ENCODE results near the gene WBP2. TPM values are rescaled to one million over a fixed set of nuclear protein-coding genes. Genes with fewer than 3 reads are reported as not detected.
A peak's percentile ranks its signal among the peaks of the same experiment; 100 is the strongest.
"Not testable (repeated sequence)": the region's sequence is repeated elsewhere in the genome, so short reads cannot be mapped to it uniquely, and the experiment has no call there.

The WBP2 gene
- total RNA-seq, 1 donor from 2014 or later: 72.6 TPM

GRCh38 chr17:75864448-75864871 is 9.3 kb upstream of the WBP2 start:
- Histone ChIP-seq H3K36me3 (ENCODE audit: insufficient read depth, low read length) (no peaks in the 10 kb centered on the region), H3K27ac (ENCODE audit: low read depth, low read length) (no peak overlapping the region), H3K4me3 (ENCODE audit: insufficient read depth, low read depth, low read length) (peak overlapping the region; percentile 15), H3K4me1 (ENCODE audit: insufficient read depth, low read length) (peaks cover 13% of the 10 kb centered on the region), H4K20me1 (ENCODE audit: insufficient read depth, low read length) (no peaks in the 10 kb centered on the region), H3K27me3 (ENCODE audit: insufficient read depth, low read length) (no peaks in the 10 kb centered on the region), H3K9me3 (ENCODE audit: insufficient read depth, low read depth, low read length) (no peaks in the 10 kb centered on the region), H2AFZ (ENCODE audit: low read depth, low read length) (peak overlapping the region; percentile 23), H3K4me2 (ENCODE audit: low read length) (peak overlapping the region; percentile 45), H3K79me2 (ENCODE audit: insufficient read depth, low read length) (no peaks in the 10 kb centered on the region), H3K9ac (ENCODE audit: low read length) (peak overlapping the region; percentile 43)
- peaks cover 3% of the 10 kb centered on the region for H3K36me3 Mint-ChIP-seq (ENCODE audit: low read depth, unreplicated experiment)
- FAIRE-seq (no peak), DNase-seq (ENCODE audit: low read depth) (peak; percentile 49)
- peaks cover 2% of the 10 kb centered on the region for H3K4me1 Mint-ChIP-seq (ENCODE audit: low read depth, unreplicated experiment)
- H3K27me3 Mint-ChIP-seq (ENCODE audit: low read depth, unreplicated experiment): no peaks in the 10 kb centered on the region
- H3K9me3 Mint-ChIP-seq (ENCODE audit: unreplicated experiment): no peaks in the 10 kb centered on the region
- no peak for TF ChIP-seq EZH2 (IDR thresholded peaks at IDR 0.05; ENCODE audit: insufficient read depth, low read length)
- TF ChIP-seq, protein P1, sequence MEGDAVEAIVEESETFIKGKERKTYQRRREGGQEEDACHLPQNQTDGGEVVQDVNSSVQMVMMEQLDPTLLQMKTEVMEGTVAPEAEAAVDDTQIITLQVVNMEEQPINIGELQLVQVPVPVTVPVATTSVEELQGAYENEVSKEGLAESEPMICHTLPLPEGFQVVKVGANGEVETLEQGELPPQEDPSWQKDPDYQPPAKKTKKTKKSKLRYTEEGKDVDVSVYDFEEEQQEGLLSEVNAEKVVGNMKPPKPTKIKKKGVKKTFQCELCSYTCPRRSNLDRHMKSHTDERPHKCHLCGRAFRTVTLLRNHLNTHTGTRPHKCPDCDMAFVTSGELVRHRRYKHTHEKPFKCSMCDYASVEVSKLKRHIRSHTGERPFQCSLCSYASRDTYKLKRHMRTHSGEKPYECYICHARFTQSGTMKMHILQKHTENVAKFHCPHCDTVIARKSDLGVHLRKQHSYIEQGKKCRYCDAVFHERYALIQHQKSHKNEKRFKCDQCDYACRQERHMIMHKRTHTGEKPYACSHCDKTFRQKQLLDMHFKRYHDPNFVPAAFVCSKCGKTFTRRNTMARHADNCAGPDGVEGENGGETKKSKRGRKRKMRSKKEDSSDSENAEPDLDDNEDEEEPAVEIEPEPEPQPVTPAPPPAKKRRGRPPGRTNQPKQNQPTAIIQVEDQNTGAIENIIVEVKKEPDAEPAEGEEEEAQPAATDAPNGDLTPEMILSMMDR (IDR thresholded peaks at IDR 0.05; ENCODE audit: insufficient read depth, low read depth, low read length): no peak
- no peak overlapping the region for H3K27ac Mint-ChIP-seq (ENCODE audit: unreplicated experiment)
- H3K4me3 Mint-ChIP-seq (ENCODE audit: unreplicated experiment): no peak overlapping the region

- FAIRE-seq: no peak
- H3K9me3 Mint-ChIP-seq (ENCODE audit: unreplicated experiment): no peaks in the 10 kb centered on the region
- H3K4me3 Mint-ChIP-seq (ENCODE audit: unreplicated experiment): no peak overlapping the region
- H3K4me1 Mint-ChIP-seq (ENCODE audit: low read depth, unreplicated experiment): peaks cover 2% of the 10 kb centered on the region
- Histone ChIP-seq H3K79me2 (ENCODE audit: insufficient read depth, low read length) (no peaks in the 10 kb centered on the region), H3K27me3 (ENCODE audit: insufficient read depth, low read length) (no peaks in the 10 kb centered on the region), H2AFZ (ENCODE audit: low read depth, low read length) (no peak overlapping the region), H3K9me3 (ENCODE audit: insufficient read depth, low read depth, low read length) (no peaks in the 10 kb centered on the region), H4K20me1 (ENCODE audit: insufficient read depth, low read length) (no peaks in the 10 kb centered on the region), H3K27ac (ENCODE audit: low read depth, low read length) (no peak overlapping the region), H3K4me1 (ENCODE audit: insufficient read depth, low read length) (peaks cover 8% of the 10 kb centered on the region), H3K9ac (ENCODE audit: low read length) (no peak overlapping the region), H3K4me3 (ENCODE audit: insufficient read depth, low read depth, low read length) (no peak overlapping the region), H3K4me2 (ENCODE audit: low read length) (no peak overlapping the region), H3K36me3 (ENCODE audit: insufficient read depth, low read length) (no peaks in the 10 kb centered on the region)
- DNase-seq (ENCODE audit: low read depth): no peak
- TF ChIP-seq, protein P1 (IDR thresholded peaks at IDR 0.05; ENCODE audit: insufficient read depth, low read depth, low read length): no peak
- no peak for TF ChIP-seq EZH2 (IDR thresholded peaks at IDR 0.05; ENCODE audit: insufficient read depth, low read length)
- no peaks in the 10 kb centered on the region for H3K27me3 Mint-ChIP-seq (ENCODE audit: low read depth, unreplicated experiment)
- peak overlapping the region; percentile 81 for H3K27ac Mint-ChIP-seq (ENCODE audit: unreplicated experiment)
- peaks cover 3% of the 10 kb centered on the region for H3K36me3 Mint-ChIP-seq (ENCODE audit: low read depth, unreplicated experiment)
Observed at GRCh38 chr17:75861927-75862317, 6.8 kb upstream of the WBP2 start.

DNA sequence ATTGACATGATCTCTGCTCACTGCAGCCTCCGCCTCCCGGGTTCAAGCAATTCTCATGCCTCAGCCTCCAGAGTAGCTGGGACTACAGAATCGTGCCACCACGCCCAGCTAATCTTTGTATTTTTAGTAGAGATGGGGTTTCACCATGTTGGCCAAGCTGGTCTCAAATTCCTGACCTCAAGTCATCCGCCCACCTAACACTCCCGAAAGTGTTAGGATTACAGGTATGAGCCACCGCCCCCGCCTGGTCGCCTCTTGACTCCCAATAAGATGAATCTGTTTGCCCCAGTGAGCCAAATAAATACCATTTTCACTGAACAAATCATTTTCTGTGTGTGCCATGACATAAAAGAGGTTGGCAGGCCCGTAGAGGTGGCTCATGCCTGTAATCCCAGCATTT is 4.2 kb upstream of the WBP2 start:
- H3K36me3 ChIP-seq (ENCODE audit: insufficient read depth, low read length); H3K4me3 ChIP-seq (ENCODE audit: insufficient read depth, low read depth, low read length); H3K4me3 Mint-ChIP-seq (ENCODE audit: unreplicated experiment); H3K79me2 ChIP-seq (ENCODE audit: insufficient read depth, low read length); H3K4me1 Mint-ChIP-seq (ENCODE audit: low read depth, unreplicated experiment); H3K27me3 Mint-ChIP-seq (ENCODE audit: low read depth, unreplicated experiment); H3K9ac ChIP-seq (ENCODE audit: low read length); H2AFZ ChIP-seq (ENCODE audit: low read depth, low read length); H3K27ac ChIP-seq (ENCODE audit: low read depth, low read length); H3K27ac Mint-ChIP-seq (ENCODE audit: unreplicated experiment); DNase-seq (ENCODE audit: low read depth); H3K9me3 ChIP-seq (ENCODE audit: insufficient read depth, low read depth, low read length); H3K36me3 Mint-ChIP-seq (ENCODE audit: low read depth, unreplicated experiment); H3K27me3 ChIP-seq (ENCODE audit: insufficient read depth, low read length); H3K9me3 Mint-ChIP-seq (ENCODE audit: unreplicated experiment); H4K20me1 ChIP-seq (ENCODE audit: insufficient read depth, low read length); H3K4me2 ChIP-seq (ENCODE audit: low read length); FAIRE-seq: not testable (repeated sequence)
- H3K4me1 ChIP-seq (ENCODE audit: insufficient read depth, low read length): peaks cover 13% of the 10 kb centered on the region
